OCI-LY3 (cell line): Measurements from ENCODE around the gene TMX3.

ENCODE experiments used
- EZH2phosphoT487 ChIP-seq: fragments of 200-600 bp; shearing (Covaris generic); IDR thresholded peaks from 2 replicates; pipeline ENCODE4 v1.6.1; 2018; ENCODE audit warnings: antibody characterized with exemption, mixed run types, low read depth
- TF ChIP-seq, protein P1 (sequence below): fragments of 200-600, 300-600 bp; sonication (generic); IDR thresholded peaks from 2 replicates; pipeline ENCODE4 v1.5.1; 2014; ENCODE audit warnings: antibody characterized with exemption, low read length, low read depth

DNA sequence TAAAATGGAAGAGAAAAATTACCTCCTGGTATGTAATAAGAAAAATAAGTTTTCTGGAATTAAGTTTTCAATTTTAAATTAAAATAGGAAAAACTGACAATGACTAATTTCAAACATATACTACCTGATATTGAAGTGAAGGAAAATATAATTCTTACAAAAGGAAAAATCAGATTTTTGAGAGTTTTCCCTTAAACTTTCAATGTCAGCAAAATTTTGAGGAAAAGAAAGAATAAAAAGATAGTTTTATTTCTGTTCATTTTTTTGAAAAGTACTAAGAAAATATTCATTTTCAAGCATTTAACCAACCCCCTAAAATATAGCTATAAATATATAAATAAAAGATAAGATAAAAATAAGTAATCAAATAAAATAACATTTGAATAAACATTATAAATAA is 87.1 kb downstream of the TMX3 start:
- TF ChIP-seq, protein P1, sequence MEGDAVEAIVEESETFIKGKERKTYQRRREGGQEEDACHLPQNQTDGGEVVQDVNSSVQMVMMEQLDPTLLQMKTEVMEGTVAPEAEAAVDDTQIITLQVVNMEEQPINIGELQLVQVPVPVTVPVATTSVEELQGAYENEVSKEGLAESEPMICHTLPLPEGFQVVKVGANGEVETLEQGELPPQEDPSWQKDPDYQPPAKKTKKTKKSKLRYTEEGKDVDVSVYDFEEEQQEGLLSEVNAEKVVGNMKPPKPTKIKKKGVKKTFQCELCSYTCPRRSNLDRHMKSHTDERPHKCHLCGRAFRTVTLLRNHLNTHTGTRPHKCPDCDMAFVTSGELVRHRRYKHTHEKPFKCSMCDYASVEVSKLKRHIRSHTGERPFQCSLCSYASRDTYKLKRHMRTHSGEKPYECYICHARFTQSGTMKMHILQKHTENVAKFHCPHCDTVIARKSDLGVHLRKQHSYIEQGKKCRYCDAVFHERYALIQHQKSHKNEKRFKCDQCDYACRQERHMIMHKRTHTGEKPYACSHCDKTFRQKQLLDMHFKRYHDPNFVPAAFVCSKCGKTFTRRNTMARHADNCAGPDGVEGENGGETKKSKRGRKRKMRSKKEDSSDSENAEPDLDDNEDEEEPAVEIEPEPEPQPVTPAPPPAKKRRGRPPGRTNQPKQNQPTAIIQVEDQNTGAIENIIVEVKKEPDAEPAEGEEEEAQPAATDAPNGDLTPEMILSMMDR: no peak
- no peak for TF ChIP-seq EZH2phosphoT487
